RWPE1 (cell line): ENCODE data around the gene INHBE.
"Not testable (repeated sequence)": the region's sequence is repeated elsewhere in the genome, so short reads cannot be mapped to it uniquely, and the experiment has no call there.

Experiments used
- CTCF ChIA-PET: fragments of 350-600 bp; sonication (Branson Sonifier 250); formaldehyde crosslinking; extraction: SDS; loops from one replicate; lab custom pipeline; 2021; lab: Yijun Ruan, JAX
- POLR2A ChIA-PET: fragments of 400-600 bp; formaldehyde crosslinking; extraction: SDS; loops from one replicate; lab custom pipeline; 2020; ENCODE audit warnings: antibody characterized with exemption; ENCODE audit not compliant: low non-redundant PET; lab: Yijun Ruan, JAX
- DNase-seq: peaks from one replicate; pipeline ENCODE4 v3.0.0; 2012; ENCODE audit warnings: low spot score
- H3K27ac ChIP-seq: fragments of 450-650 bp; 2 replicates; pipeline ENCODE4 v1.5.1; 2017
- CTCF ChIP-seq: fragments of 450-650 bp; conservative IDR thresholded peaks from 2 replicates; pipeline ENCODE4 v1.5.1; 2017; ENCODE audit warnings: low read depth, mild to moderate bottlenecking

INHBE gene, protein sequence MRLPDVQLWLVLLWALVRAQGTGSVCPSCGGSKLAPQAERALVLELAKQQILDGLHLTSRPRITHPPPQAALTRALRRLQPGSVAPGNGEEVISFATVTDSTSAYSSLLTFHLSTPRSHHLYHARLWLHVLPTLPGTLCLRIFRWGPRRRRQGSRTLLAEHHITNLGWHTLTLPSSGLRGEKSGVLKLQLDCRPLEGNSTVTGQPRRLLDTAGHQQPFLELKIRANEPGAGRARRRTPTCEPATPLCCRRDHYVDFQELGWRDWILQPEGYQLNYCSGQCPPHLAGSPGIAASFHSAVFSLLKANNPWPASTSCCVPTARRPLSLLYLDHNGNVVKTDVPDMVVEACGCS

GRCh38 chr12:57454566-57455373 lies at the start of gene INHBE:
TSS of gene INHBE (plus strand) at chr12:57455307. CDS start at chr12:57455537, 230 bp downstream.
- POLR2A ChIA-PET: no interaction called here
- TF ChIP-seq CTCF: no peak
- CTCF ChIA-PET: interaction anchor here (0.6 to 1.4 kb wide), 5 partner anchors 62 to 241 kb away, joined by 3 read pairs; no protein-coding TSS in a partner anchor
- no peak for DNase-seq
- H3K27ac ChIP-seq: peak within 1 kb of the TSS; percentile 97

DNA sequence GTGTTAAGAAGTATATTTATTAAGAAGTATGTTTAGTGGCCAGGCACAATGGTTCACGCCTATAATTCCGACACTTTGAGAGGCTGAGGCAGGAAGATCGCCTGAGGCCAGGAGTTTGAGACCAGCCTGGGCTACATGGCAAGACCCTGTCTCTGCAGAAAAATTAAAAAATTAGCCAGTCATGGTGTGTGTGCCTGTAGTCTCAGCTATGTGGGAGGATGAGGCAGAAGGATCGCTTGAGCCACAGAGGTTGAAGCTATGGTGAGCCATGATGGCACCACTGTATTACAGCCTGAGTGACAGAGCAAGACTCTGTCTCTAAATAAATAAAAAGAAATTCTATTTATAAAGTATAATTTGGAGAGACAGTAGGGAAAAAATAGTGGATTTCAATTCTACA lies 44.6 kb upstream of the INHBE start:
- no peak for DNase-seq
- ChIA-PET CTCF (interaction anchor here (0.6 to 1.1 kb wide), 2 partner anchors 9 to 1247 kb away, joined by 3 to 5 read pairs; no protein-coding TSS in a partner anchor), POLR2A (no interaction called here)
- no peak for TF ChIP-seq CTCF
- H3K27ac ChIP-seq: no peak overlapping the region

GRCh38 chr12:57414160-57414559 lies 40.9 kb upstream of the INHBE start:
- CTCF ChIA-PET, H3K27ac ChIP-seq, DNase-seq: not testable (repeated sequence)
- POLR2A ChIA-PET: interaction anchor here (0.6 kb wide), 1 partner anchor 32 kb away, joined by 5 read pairs; no protein-coding TSS in a partner anchor

GRCh38 chr12:57415088-57415487 lies 40.0 kb upstream of the INHBE start:
- no peak for TF ChIP-seq CTCF
- no peak for DNase-seq
- ChIA-PET CTCF (no interaction called here), POLR2A (no interaction called here)
- H3K27ac ChIP-seq: no peak overlapping the region

- TF ChIP-seq CTCF: no peak
- peak overlapping the region; percentile 63 for H3K27ac ChIP-seq
- CTCF ChIA-PET: no interaction called here
- POLR2A ChIA-PET: no interaction called here
- DNase-seq: no peak
Observed at GRCh38 chr12:57416039-57416996, 38.8 kb upstream of the INHBE start.

DNA sequence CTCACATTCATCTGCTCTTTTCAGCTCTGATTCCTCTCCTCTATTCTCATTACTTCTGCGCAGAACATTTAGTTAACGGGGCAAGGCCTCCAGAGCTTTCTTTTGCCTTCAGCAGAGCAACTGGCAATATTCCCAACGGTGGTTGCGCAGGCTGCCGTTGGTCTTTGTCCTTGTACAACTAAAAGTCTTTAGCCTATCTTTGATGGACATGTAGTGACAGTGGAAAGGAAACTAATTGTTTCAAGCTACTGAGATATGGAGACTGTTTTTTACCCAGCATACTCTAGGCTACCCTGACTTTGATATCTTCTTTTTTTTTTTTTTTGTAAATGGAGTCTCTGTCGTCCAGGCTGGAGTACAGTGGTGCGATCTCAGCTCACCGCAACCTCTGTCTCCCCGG lies 36.9 kb upstream of the INHBE start:
- TF ChIP-seq CTCF: no peak
- POLR2A ChIA-PET: no interaction called here
- H3K27ac ChIP-seq: no peak overlapping the region
- DNase-seq: no peak
- CTCF ChIA-PET: interaction anchor here (0.6 to 0.7 kb wide), 2 partner anchors 12 to 179 kb away, joined by 4 to 9 read pairs; no protein-coding TSS in a partner anchor
